OCI-LY1 (cell line): ENCODE results near the gene AHI1.

Experiments used
- EZH2 ChIP-seq: fragments of 200-600 bp; sonication (generic), shearing (Covaris generic); IDR thresholded peaks from 2 replicates; pipeline ENCODE4 v1.8.0; 2017; ENCODE audit warnings: borderline replicate concordance, mixed run types, mild to moderate bottlenecking, antibody characterized with exemption, low read length, moderate library complexity, mixed read lengths
- TF ChIP-seq, protein P1 (sequence below): fragments of 200-600 bp; sonication (generic), shearing (Covaris generic); IDR thresholded peaks from 2 replicates; pipeline ENCODE4 v1.5.1; 2017; ENCODE audit warnings: mild to moderate bottlenecking, antibody characterized with exemption, low read length, moderate library complexity, mixed read lengths

DNA sequence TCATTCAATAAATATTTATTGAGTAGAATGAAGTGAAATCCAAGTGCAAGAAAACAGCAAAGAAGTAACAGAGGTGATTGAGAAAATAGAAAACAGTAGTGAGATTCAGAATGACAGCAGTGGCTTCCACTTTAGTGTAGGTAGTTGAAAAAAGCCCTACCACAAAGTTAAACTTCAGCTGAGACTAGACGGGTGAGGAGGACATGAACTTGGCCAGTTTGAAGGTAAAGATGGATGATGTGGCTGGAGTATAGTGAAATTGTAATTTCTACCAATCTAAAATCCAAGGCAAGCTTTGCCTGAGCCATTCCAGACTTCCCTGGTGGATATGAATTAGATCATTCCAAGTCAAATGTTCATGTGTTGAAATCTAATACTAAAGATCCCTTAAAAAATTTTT is 32.6 kb upstream of the AHI1 start:
- TF ChIP-seq, protein P1, sequence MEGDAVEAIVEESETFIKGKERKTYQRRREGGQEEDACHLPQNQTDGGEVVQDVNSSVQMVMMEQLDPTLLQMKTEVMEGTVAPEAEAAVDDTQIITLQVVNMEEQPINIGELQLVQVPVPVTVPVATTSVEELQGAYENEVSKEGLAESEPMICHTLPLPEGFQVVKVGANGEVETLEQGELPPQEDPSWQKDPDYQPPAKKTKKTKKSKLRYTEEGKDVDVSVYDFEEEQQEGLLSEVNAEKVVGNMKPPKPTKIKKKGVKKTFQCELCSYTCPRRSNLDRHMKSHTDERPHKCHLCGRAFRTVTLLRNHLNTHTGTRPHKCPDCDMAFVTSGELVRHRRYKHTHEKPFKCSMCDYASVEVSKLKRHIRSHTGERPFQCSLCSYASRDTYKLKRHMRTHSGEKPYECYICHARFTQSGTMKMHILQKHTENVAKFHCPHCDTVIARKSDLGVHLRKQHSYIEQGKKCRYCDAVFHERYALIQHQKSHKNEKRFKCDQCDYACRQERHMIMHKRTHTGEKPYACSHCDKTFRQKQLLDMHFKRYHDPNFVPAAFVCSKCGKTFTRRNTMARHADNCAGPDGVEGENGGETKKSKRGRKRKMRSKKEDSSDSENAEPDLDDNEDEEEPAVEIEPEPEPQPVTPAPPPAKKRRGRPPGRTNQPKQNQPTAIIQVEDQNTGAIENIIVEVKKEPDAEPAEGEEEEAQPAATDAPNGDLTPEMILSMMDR = no peak
- no peak for TF ChIP-seq EZH2
